Measurements from ENCODE around the gene DNAJC8. TPM values are rescaled to one million over a fixed set of nuclear protein-coding genes. Genes with fewer than 3 reads are reported as not detected.

The DNAJC8 gene
- total and polyA plus RNA-seq, 2 of the 8 experiments (the other 6 are each of a cell fraction or from before 2014, with no cell fraction given) = 116 to 134 TPM

DNA sequence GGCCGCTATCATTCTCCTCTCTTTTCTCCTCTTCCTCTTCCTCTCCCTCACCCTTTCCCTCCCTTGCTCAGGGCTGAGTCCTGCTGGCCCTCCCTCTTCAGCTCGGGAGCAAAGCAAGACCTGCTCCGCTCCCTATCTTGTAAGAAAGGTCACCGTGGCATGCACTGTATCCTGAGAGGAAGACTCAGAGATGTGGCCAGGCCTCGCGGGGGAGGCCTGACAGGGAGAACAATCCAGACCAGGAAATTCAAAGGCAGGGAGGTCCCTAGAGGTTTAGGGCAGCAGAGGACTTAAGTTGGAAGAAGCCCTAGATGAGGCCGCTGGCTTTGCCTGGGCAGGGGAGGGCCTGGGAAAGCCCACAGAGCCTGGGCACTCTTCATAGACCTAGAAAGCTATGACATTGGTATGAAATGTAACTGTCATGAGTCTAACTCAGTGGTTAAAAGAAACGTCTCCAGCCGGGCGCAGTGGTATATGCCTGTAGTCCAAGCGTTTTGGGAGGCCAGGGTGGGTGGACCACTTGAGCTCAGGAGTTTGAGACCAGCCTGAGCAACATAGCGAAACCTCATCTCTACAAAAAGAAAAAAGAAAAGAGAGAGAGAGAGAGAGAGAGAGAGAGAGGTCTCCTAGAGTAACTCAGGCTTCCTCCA, 41.7 kb downstream of the DNAJC8 start:
- Histone ChIP-seq H2AK5ac (ENCODE audit: low read depth, low read length) (no peak overlapping the region), H2BK15ac (ENCODE audit: low read length) (no peak overlapping the region), H4K5ac (ENCODE audit: insufficient read length, low read depth, low read length) (no peak overlapping the region), H3K27ac (ENCODE audit: low read depth, low read length) (no peak overlapping the region), H3K23me2 (ENCODE audit: low read depth, low read length) (peaks cover 5% of the 10 kb centered on the region; the same call in 1 of the 2 replicates), H3K14ac (ENCODE audit: insufficient read length) (no peak overlapping the region), H3K18ac (ENCODE audit: extremely low read depth, low read length) (no peak overlapping the region), H4K8ac (ENCODE audit: extremely low read depth, insufficient read depth, low read length) (no peak overlapping the region), H3K9ac (replicated peaks in 1 of 4; ENCODE audit: extremely low read depth in 1 of 4, low read depth in 3 of 4, low read length in 3 of 4) (no peak overlapping the region), H3K23ac (ENCODE audit: insufficient read length) (no peak overlapping the region), H3K36me3 (ENCODE audit: control insufficient read depth in 2 of 4, insufficient read depth in 4 of 4, low read length in 3 of 4) (no peaks in the 10 kb centered on the region), H2BK5ac (ENCODE audit: low read depth, low read length) (peak overlapping the region; percentile 35; the same call in 1 of the 2 replicates), H3K4me3 (ENCODE audit: extremely low read depth in 1 of 4, insufficient read depth in 2 of 4, low read depth in 3 of 4, low read length in 4 of 4) (no peak overlapping the region), H3K27me3 (replicated peaks in 1 of 4; ENCODE audit: control insufficient read depth in 3 of 4, extremely low read depth in 1 of 4, insufficient read depth in 3 of 4, low read length in 3 of 4) (no peaks in the 10 kb centered on the region), H3K79me2 (ENCODE audit: control insufficient read depth in 1 of 2, insufficient read depth in 2 of 2, low read length in 2 of 2) (no peaks in the 10 kb centered on the region), H3K79me1 (ENCODE audit: low read depth, low read length) (no peaks in the 10 kb centered on the region; the same call in 1 of the 2 replicates), H3K9me3 (ENCODE audit: insufficient read depth in 2 of 2, low read depth in 1 of 2, low read length in 1 of 2) (no peaks in the 10 kb centered on the region), H3K4me1 (replicated peaks in 1 of 4; ENCODE audit: control insufficient read depth in 3 of 4, insufficient read depth in 4 of 4, low read length in 3 of 4) (peaks cover 7 to 21% (median 13%) of the 10 kb centered on the region in 4 experiments; a peak in 5 of 7 replicates), H2BK120ac (replicated peaks; ENCODE audit: low read depth, low read length) (no peak overlapping the region), H4K91ac (replicated peaks; ENCODE audit: insufficient read length, low read length) (no peak overlapping the region), H2BK12ac (ENCODE audit: low read depth, low read length) (0 out of 2 replicates have a peak overlapping the region, but pooled peaks have one; percentile 68), H2BK20ac (ENCODE audit: low read length) (no peak overlapping the region), H2AFZ (ENCODE audit: low read length) (no peak overlapping the region), H3K4me2 (ENCODE audit: insufficient read depth in 1 of 2, low read depth in 2 of 2, low read length in 2 of 2) (no peak overlapping the region), H3K56ac (replicated peaks; ENCODE audit: insufficient read length, low read depth, low read length) (no peak overlapping the region), H3K4ac (replicated peaks; ENCODE audit: insufficient read length, low read depth, low read length) (no peak overlapping the region), H4K20me1 (replicated peaks in 1 of 2; ENCODE audit: control insufficient read depth in 1 of 2, insufficient read depth in 2 of 2, low read length in 2 of 2) (no peaks in the 10 kb centered on the region)
- ChIA-PET POLR2A (ENCODE audit: partially characterized antibody) (interaction anchor here (1.1 kb wide), 1 partner anchor 30 kb away, joined by 4 read pairs; no protein-coding TSS in a partner anchor), CTCF (ENCODE audit: partially characterized antibody) (interaction anchor here (0.9 kb wide), 2 partner anchors 42 to 100 kb away, joined by 3 read pairs; no protein-coding TSS in a partner anchor)
- DNase-seq (ENCODE audit: low read depth in 1 of 2, low spot score in 2 of 2) = no peak
- no peak for FAIRE-seq
- 84% methylated on average over 12 of the region's 12 CpGs; no CpG with 5 or more reads in 1 of the 2 experiments for WGBS, 2 experiments (ENCODE audit: extremely low coverage in 1 of 2, insufficient coverage in 1 of 2, insufficient read length in 1 of 2, insufficient replicate concordance in 2 of 2, low coverage in 1 of 2, low lambda C conversion rate in 2 of 2, missing lambda C conversion rate in 1 of 2)
- TF ChIP-seq, protein P1, sequence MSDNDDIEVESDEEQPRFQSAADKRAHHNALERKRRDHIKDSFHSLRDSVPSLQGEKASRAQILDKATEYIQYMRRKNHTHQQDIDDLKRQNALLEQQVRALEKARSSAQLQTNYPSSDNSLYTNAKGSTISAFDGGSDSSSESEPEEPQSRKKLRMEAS (IDR thresholded peaks at IDR 0.05) = no peak
- TF ChIP-seq CEBPB (IDR thresholded peaks at IDR 0.05; ENCODE audit: low read depth, low read length) (no peak), PHF8 (conservative IDR thresholded peaks at IDR 0.05; ENCODE audit: low read depth, low read length) (no peak), HDAC6 (IDR thresholded peaks at IDR 0.05; ENCODE audit: low read depth, low read length) (no peak), KDM4A (IDR thresholded peaks at IDR 0.05; ENCODE audit: low read depth, low read length, severe bottlenecking) (no peak), BACH1 (IDR thresholded peaks at IDR 0.05; ENCODE audit: low read length) (no peak), POU5F1 (IDR thresholded peaks at IDR 0.05; ENCODE audit: low read depth, low read length) (no peak), SUZ12 (IDR thresholded peaks at IDR 0.05; ENCODE audit: low read length) (no peak), FOSL1 (IDR thresholded peaks at IDR 0.05; ENCODE audit: insufficient read depth, low read depth, low read length) (no peak), RNF2 (IDR thresholded peaks at IDR 0.05; ENCODE audit: borderline replicate concordance, low read depth, low read length, missing control alignments, poor library complexity, severe bottlenecking) (no peak), SIRT6 (IDR thresholded peaks at IDR 0.05; ENCODE audit: low read length) (no peak), ASH2L (IDR thresholded peaks at IDR 0.05; ENCODE audit: low read length) (no peak), SRF (IDR thresholded peaks at IDR 0.05; ENCODE audit: low read depth, low read length) (no peak)
